ENCODE results near the gene SLC22A16. TPM values are rescaled to one million over a fixed set of nuclear protein-coding genes. Genes with fewer than 3 reads are reported as not detected.

SLC22A16 gene
- total RNA-seq, 1 experiment from 2014 or later = 2.0 TPM

DNA sequence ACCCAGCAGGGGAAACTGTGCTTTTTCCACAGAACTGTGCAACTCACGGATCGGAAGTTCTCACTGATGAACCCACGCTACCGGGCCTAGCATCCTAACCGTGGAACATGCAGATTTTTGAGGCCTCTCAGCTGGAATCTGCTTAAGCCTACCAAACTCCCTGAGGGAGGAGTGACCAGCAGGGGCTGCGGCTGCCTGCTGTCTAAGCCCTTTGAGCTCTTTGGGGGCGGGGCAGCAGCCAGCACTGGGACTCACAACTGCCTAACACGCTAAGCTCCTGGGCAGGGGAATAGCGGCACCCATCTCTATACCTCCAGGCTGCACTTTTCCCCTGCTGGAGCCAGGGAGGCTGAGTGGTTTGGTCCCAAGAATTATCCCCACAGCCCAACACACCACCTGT lies 97.9 kb downstream of the SLC22A16 start:
- in situ Hi-C loops (cut with HindIII; ENCODE audit: low sequenced_read_pairs) = no loop called here
- DNase-seq (ENCODE audit: low spot score) = no peak

Other genes with a start within 250 kb of the SLC22A16 start
- gene METTL24, start 118.3 kb downstream of the SLC22A16 start, total RNA-seq (2014; rRNA removed; shearing (Covaris generic)) = 1.8 and 2.6 TPM in 2 replicates
- gene DDO, start 61.0 kb downstream of the SLC22A16 start, total RNA-seq (2014; rRNA removed; shearing (Covaris generic)) = not detected in 2 replicates